ENCODE measurements around the gene KLHL29. TPM values are rescaled to one million over a fixed set of nuclear protein-coding genes. Genes with fewer than 3 reads are reported as not detected.

The KLHL29 gene
- total and polyA plus RNA-seq, 2 experiments from 2014 or later: 5.6 to 11.0 TPM

GRCh38 chr2:23495661-23496114 is 110.7 kb downstream of the KLHL29 start:
- Histone ChIP-seq H3K4me3 (no peak overlapping the region), H3K27ac (no peak overlapping the region), H3K4me1 (ENCODE audit: low read depth) (no peaks in the 10 kb centered on the region), H3K36me3 (no peaks in the 10 kb centered on the region), H3K27me3 (no peaks in the 10 kb centered on the region), H3K9me3 (ENCODE audit: low read depth) (no peaks in the 10 kb centered on the region)
- no peak for TF ChIP-seq CTCF (IDR thresholded peaks at IDR 0.05; ENCODE audit: low read depth, low read length)
- peak in 1 of 2 donors; percentile 30 for DNase-seq (ENCODE audit: low read depth in 1 of 2, low spot score in 1 of 2)

GRCh38 chr2:23496456-23496855 is 111.5 kb downstream of the KLHL29 start:
- H3K4me3 ChIP-seq: no peak overlapping the region
- H3K27me3 ChIP-seq: no peaks in the 10 kb centered on the region
- TF ChIP-seq CTCF (IDR thresholded peaks at IDR 0.05; ENCODE audit: low read depth, low read length): no peak
- no peak overlapping the region for H3K27ac ChIP-seq
- no peak for DNase-seq (ENCODE audit: low read depth in 1 of 2, low spot score in 1 of 2)
- no peaks in the 10 kb centered on the region for H3K4me1 ChIP-seq (ENCODE audit: low read depth)
- H3K36me3 ChIP-seq: no peaks in the 10 kb centered on the region
- no peaks in the 10 kb centered on the region for H3K9me3 ChIP-seq (ENCODE audit: low read depth)

GRCh38 chr2:23497063-23497462 is 112.1 kb downstream of the KLHL29 start:
- Histone ChIP-seq H3K27me3 (no peaks in the 10 kb centered on the region), H3K4me3 (no peak overlapping the region), H3K4me1 (ENCODE audit: low read depth) (no peaks in the 10 kb centered on the region), H3K9me3 (ENCODE audit: low read depth) (no peaks in the 10 kb centered on the region), H3K36me3 (no peaks in the 10 kb centered on the region), H3K27ac (no peak overlapping the region)
- DNase-seq (ENCODE audit: low read depth in 1 of 2, low spot score in 1 of 2): peak in 1 of 2 donors; percentile 72
- TF ChIP-seq CTCF (IDR thresholded peaks at IDR 0.05; ENCODE audit: low read depth, low read length): no peak

- Histone ChIP-seq H3K36me3 (no peaks in the 10 kb centered on the region), H3K4me3 (no peak overlapping the region), H3K27me3 (no peaks in the 10 kb centered on the region), H3K9me3 (ENCODE audit: low read depth) (no peaks in the 10 kb centered on the region), H3K4me1 (ENCODE audit: low read depth) (no peaks in the 10 kb centered on the region), H3K27ac (no peak overlapping the region)
- TF ChIP-seq CTCF (IDR thresholded peaks at IDR 0.05; ENCODE audit: low read depth, low read length): no peak
- no peak for DNase-seq (ENCODE audit: low read depth in 1 of 2, low spot score in 1 of 2)
These were observed 112.6 kb downstream of the KLHL29 start for GRCh38 chr2:23497536-23497935.

- Histone ChIP-seq H3K4me1 (ENCODE audit: low read depth) (peaks cover 10% of the 10 kb centered on the region), H3K4me3 (no peak overlapping the region), H3K27me3 (no peaks in the 10 kb centered on the region), H3K36me3 (no peaks in the 10 kb centered on the region), H3K9me3 (ENCODE audit: low read depth) (no peaks in the 10 kb centered on the region), H3K27ac (no peak overlapping the region)
- no peak for TF ChIP-seq CTCF (IDR thresholded peaks at IDR 0.05; ENCODE audit: low read depth, low read length)
- peak in 1 of 2 donors; percentile 69 for DNase-seq (ENCODE audit: low read depth in 1 of 2, low spot score in 1 of 2)
These were observed 114.0 kb downstream of the KLHL29 start for GRCh38 chr2:23498943-23499342.

GRCh38 chr2:23499439-23499838 is 114.5 kb downstream of the KLHL29 start:
- no peak for TF ChIP-seq CTCF (IDR thresholded peaks at IDR 0.05; ENCODE audit: low read depth, low read length)
- no peak overlapping the region for H3K27ac ChIP-seq
- no peaks in the 10 kb centered on the region for H3K36me3 ChIP-seq

More at GRCh38 chr2:23499439-23499838, 114.5 kb downstream of the KLHL29 start:
- Histone ChIP-seq H3K9me3 (ENCODE audit: low read depth) (no peaks in the 10 kb centered on the region), H3K4me1 (ENCODE audit: low read depth) (peaks cover 10% of the 10 kb centered on the region), H3K4me3 (no peak overlapping the region), H3K27me3 (no peaks in the 10 kb centered on the region)
- DNase-seq (ENCODE audit: low read depth in 1 of 2, low spot score in 1 of 2): peak in 1 of 2 donors; percentile 40
